Cardiac fibroblast (primary cell): ENCODE results near the gene ZBTB6.
A peak's percentile ranks its signal among the peaks of the same experiment; 100 is the strongest.
"Not testable (repeated sequence)": the region's sequence is repeated elsewhere in the genome, so short reads cannot be mapped to it uniquely, and the experiment has no call there.

Source experiments
- DNase-seq, 2 donors: peaks; one replicate each; pipeline versions ENCODE4 v3.0.0 to v3.0.0-alpha.2; 2010; ENCODE audit warnings: low read depth in 2 of 2
- H3K4me3 ChIP-seq, 2 donors: replicated peaks in 1 of 2; 1 replicate in 1 of 2; 2 replicates in 1 of 2; pipeline ENCODE4 v1.5.1; 2011; ENCODE audit warnings: low read depth in 2 of 2, low read length in 2 of 2, mild to moderate bottlenecking in 2 of 2, moderate library complexity in 1 of 2
- TF ChIP-seq, protein P1 (sequence below): IDR thresholded peaks from one replicate; pipeline ENCODE4 v1.5.1; 2011; ENCODE audit warnings: low read depth, mild to moderate bottlenecking, low read length, inconsistent platforms

The ZBTB6 gene

DNA sequence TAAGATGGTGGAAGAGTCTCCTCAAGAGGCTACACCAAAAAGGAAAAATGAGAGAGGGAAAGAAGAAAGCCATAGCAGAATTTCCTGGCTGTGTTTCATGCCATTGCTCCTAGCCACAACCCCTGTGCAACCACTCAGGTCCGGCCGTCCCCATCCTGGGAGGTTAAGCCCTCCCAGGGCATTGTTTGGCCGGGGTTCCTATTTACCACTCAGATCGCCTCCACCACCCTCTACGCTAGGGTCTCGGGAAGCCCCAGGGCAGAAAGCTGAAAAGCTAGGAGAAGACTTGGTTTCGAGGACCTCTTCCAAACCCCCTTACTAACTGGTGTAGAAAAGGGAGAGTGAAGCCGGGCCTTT lies 8.7 kb downstream of the ZBTB6 start:
- TF ChIP-seq, protein P1, sequence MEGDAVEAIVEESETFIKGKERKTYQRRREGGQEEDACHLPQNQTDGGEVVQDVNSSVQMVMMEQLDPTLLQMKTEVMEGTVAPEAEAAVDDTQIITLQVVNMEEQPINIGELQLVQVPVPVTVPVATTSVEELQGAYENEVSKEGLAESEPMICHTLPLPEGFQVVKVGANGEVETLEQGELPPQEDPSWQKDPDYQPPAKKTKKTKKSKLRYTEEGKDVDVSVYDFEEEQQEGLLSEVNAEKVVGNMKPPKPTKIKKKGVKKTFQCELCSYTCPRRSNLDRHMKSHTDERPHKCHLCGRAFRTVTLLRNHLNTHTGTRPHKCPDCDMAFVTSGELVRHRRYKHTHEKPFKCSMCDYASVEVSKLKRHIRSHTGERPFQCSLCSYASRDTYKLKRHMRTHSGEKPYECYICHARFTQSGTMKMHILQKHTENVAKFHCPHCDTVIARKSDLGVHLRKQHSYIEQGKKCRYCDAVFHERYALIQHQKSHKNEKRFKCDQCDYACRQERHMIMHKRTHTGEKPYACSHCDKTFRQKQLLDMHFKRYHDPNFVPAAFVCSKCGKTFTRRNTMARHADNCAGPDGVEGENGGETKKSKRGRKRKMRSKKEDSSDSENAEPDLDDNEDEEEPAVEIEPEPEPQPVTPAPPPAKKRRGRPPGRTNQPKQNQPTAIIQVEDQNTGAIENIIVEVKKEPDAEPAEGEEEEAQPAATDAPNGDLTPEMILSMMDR = no peak
- DNase-seq = peak; percentile 47 to 57
- peak overlapping the region; percentile 77 to 83 for H3K4me3 ChIP-seq

DNA sequence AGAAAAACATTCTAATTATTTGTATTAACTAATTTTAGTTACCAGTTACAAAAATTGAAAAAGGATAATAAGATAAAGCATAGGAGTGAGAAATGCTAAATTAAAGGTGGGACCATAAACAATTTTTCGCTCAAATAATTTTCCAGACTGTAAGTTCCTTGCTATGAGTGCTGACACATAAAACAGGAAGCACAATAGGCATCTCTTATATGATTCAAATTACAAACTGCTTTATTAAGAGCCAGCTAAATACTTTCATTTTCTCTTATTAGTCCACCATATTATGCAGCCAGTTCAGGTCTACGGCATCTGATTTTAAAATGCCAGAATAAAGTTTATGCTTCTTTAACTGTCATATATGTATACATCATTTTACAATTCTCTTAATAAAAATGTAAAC lies 12.3 kb downstream of the ZBTB6 start:
- peak; percentile 32 to 53 for DNase-seq
- peak overlapping the region in 1 of 2 donors; percentile 2 for H3K4me3 ChIP-seq
- TF ChIP-seq, protein P1 = no peak

- H3K4me3 ChIP-seq = no peak overlapping the region
- TF ChIP-seq, protein P1 = no peak
- peak in 1 of 2 donors; percentile 63 for DNase-seq
Measured at GRCh38 chr9:122897969-122898368, 15.2 kb downstream of the ZBTB6 start.

GRCh38 chr9:122888480-122888879 lies 24.6 kb downstream of the ZBTB6 start:
- H3K4me3 ChIP-seq = no peak overlapping the region
- TF ChIP-seq, protein P1 = no peak

GRCh38 chr9:122883125-122883524 lies 30.0 kb downstream of the ZBTB6 start:
- no peak for DNase-seq
- TF ChIP-seq, protein P1 = no peak
- H3K4me3 ChIP-seq = no peak overlapping the region

More at GRCh38 chr9:122888480-122888879, 24.6 kb downstream of the ZBTB6 start:
- no peak for DNase-seq

DNA sequence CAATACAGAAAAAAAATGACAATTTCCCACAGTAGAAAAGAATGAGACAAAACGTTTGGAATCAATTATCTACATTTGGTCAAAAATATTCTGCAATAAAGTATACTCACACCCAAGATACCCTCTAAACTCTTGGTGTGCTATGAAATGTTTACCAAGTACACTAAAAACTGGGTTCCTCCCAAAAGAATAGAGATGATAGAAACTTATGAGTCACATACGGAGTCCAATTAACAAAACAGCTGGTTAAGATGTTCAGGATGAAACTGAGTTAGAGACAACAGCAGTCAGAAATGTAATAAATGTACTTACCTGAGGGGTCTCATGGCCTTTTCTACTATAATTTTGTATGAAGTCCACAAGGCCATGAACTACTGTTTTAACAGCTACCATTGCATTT lies 33.7 kb downstream of the ZBTB6 start:
- no peak for DNase-seq
- no peak overlapping the region for H3K4me3 ChIP-seq
- TF ChIP-seq, protein P1 = no peak

GRCh38 chr9:122875523-122875922 lies 37.6 kb downstream of the ZBTB6 start:
- DNase-seq = no peak
- H3K4me3 ChIP-seq = no peak overlapping the region
- TF ChIP-seq, protein P1 = no peak

- H3K4me3 ChIP-seq, DNase-seq: not testable (repeated sequence)
Measured at GRCh38 chr9:122867276-122867675, 45.8 kb downstream of the ZBTB6 start.
